Suprapubic skin (tissue), 4 donors: ENCODE results near the gene TECTA.

ENCODE experiments used
- EP300 ChIP-seq: sonication (generic); formaldehyde crosslinking; IDR thresholded peaks from one replicate; pipeline ENCODE4 v1.6.1; 2017; ENCODE audit warnings: antibody characterized with exemption
- POLR2A ChIP-seq, 2 donors: fragments of 450-650 bp; IDR thresholded peaks; one replicate each; pipeline ENCODE4 v1.6.1; 2017; ENCODE audit warnings: antibody characterized with exemption in 2 of 2, mild to moderate bottlenecking in 2 of 2, moderate library complexity in 2 of 2
- POLR2AphosphoS5 ChIP-seq, 3 donors: sonication (generic); formaldehyde crosslinking; IDR thresholded peaks; one replicate each; pipeline ENCODE4 v1.6.1; 2017; ENCODE audit warnings: antibody characterized with exemption in 3 of 3
- TF ChIP-seq, protein P1 (sequence below), 2 donors: fragments of 200-600 bp in 1 of 2; fragments of 450-650 bp in 1 of 2; sonication (generic) in 1 of 2; IDR thresholded peaks; one replicate each; pipeline ENCODE4 v1.5.1; 2016 to 2019; ENCODE audit warnings: antibody characterized with exemption in 2 of 2, mild to moderate bottlenecking in 1 of 2, moderate library complexity in 1 of 2

DNA sequence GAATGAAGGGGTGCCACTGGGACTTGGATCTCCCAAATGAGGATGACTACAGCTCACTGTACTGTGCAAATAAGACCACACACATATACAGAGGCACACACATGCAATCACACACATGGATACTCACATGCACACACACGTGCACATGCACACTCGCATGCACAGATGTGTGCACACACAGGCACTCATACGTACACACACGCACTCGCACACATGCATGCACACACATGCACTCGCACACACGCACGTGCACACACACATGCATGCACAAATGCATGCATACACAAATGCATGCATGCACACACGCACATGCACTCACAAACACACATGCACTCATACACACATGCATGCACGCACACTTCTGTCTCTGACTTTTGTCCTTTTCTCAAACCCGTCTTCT, 36.0 kb downstream of the TECTA start:
- TF ChIP-seq POLR2AphosphoS5 (IDR thresholded peaks at IDR 0.05) (no peak), POLR2A (IDR thresholded peaks at IDR 0.05) (no peak), EP300 (no peak)
- TF ChIP-seq, protein P1, sequence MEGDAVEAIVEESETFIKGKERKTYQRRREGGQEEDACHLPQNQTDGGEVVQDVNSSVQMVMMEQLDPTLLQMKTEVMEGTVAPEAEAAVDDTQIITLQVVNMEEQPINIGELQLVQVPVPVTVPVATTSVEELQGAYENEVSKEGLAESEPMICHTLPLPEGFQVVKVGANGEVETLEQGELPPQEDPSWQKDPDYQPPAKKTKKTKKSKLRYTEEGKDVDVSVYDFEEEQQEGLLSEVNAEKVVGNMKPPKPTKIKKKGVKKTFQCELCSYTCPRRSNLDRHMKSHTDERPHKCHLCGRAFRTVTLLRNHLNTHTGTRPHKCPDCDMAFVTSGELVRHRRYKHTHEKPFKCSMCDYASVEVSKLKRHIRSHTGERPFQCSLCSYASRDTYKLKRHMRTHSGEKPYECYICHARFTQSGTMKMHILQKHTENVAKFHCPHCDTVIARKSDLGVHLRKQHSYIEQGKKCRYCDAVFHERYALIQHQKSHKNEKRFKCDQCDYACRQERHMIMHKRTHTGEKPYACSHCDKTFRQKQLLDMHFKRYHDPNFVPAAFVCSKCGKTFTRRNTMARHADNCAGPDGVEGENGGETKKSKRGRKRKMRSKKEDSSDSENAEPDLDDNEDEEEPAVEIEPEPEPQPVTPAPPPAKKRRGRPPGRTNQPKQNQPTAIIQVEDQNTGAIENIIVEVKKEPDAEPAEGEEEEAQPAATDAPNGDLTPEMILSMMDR (IDR thresholded peaks at IDR 0.05): no peak
